Measurements from ENCODE around the gene PSKH1.
A peak's percentile ranks its signal among the peaks of the same experiment; 100 is the strongest.

Gene PSKH1

DNA sequence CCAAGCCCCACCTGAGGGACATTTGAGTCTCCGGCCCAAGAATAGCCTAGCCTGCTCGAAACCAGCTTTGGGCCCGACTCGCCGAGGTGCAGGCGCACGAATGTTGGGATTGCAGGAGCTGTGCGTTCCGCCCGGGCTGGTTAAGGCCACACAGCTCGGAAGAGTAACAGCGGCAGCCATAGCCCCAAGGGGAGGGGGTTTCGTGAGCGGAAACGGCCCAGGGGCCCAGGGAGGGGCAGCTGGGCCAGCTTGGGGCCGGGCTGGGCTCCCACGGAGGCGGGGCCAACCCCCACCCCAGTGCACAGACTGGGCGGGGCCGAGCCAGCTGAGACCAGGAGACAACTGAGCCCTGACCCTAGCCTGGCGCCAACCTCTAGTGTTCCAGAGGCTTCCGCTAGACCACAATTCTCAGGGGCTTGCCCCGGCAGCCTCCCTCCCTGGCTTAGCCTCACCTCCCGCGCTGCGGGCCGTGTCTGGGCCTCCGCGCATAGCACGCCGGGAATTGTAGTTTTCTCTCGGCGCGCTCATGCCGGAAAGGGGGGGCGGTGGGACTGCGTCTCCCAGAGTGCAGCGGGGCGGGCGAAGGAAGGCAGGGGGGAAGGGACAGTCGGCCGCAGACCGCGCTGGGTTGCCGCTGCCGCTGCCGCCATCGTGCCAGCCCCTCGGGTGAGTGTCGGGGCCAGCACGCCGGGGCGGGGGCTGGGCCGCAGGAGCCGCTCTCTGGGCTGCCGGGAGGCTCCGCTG lies 46.6 kb upstream of the PSKH1 start, which contains the start of gene NUTF2 (continued):
- TF ChIP-seq ZNF560 (tag by site-specific recombination; IDR thresholded peaks at IDR 0.05; ENCODE audit: borderline replicate concordance), result no peak
- peak; percentile 98 for TF ChIP-seq ZNF335 (tag by site-specific recombination; conservative IDR thresholded peaks at IDR 0.05)
- TF ChIP-seq, protein P1, sequence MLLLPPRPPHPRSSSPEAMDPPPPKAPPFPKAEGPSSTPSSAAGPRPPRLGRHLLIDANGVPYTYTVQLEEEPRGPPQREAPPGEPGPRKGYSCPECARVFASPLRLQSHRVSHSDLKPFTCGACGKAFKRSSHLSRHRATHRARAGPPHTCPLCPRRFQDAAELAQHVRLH (tag by site-specific recombination; IDR thresholded peaks at IDR 0.05), result peak; percentile 50; the same call in 1 of the 2 replicates
- TF ChIP-seq, protein P2, sequence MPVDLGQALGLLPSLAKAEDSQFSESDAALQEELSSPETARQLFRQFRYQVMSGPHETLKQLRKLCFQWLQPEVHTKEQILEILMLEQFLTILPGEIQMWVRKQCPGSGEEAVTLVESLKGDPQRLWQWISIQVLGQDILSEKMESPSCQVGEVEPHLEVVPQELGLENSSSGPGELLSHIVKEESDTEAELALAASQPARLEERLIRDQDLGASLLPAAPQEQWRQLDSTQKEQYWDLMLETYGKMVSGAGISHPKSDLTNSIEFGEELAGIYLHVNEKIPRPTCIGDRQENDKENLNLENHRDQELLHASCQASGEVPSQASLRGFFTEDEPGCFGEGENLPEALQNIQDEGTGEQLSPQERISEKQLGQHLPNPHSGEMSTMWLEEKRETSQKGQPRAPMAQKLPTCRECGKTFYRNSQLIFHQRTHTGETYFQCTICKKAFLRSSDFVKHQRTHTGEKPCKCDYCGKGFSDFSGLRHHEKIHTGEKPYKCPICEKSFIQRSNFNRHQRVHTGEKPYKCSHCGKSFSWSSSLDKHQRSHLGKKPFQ (tag by site-specific recombination; IDR thresholded peaks at IDR 0.05), result no peak
- TF ChIP-seq HOXD13 (CRISPR knock-in tag; IDR thresholded peaks at IDR 0.05; ENCODE audit: borderline replicate concordance), result no peak
- no peak for TF ChIP-seq ZNF391 (tag by site-specific recombination; IDR thresholded peaks at IDR 0.05; ENCODE audit: borderline replicate concordance, low read depth)
- no peak for TF ChIP-seq ZNF248 (tag by site-specific recombination; IDR thresholded peaks at IDR 0.05)
- no peak for TF ChIP-seq GFI1B (tag by site-specific recombination; IDR thresholded peaks at IDR 0.05)
- TF ChIP-seq, protein P3, sequence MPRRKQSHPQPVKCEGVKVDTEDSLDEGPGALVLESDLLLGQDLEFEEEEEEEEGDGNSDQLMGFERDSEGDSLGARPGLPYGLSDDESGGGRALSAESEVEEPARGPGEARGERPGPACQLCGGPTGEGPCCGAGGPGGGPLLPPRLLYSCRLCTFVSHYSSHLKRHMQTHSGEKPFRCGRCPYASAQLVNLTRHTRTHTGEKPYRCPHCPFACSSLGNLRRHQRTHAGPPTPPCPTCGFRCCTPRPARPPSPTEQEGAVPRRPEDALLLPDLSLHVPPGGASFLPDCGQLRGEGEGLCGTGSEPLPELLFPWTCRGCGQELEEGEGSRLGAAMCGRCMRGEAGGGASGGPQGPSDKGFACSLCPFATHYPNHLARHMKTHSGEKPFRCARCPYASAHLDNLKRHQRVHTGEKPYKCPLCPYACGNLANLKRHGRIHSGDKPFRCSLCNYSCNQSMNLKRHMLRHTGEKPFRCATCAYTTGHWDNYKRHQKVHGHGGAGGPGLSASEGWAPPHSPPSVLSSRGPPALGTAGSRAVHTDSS (tag by site-specific recombination; IDR thresholded peaks at IDR 0.05), result no peak
- TF ChIP-seq, protein P4, sequence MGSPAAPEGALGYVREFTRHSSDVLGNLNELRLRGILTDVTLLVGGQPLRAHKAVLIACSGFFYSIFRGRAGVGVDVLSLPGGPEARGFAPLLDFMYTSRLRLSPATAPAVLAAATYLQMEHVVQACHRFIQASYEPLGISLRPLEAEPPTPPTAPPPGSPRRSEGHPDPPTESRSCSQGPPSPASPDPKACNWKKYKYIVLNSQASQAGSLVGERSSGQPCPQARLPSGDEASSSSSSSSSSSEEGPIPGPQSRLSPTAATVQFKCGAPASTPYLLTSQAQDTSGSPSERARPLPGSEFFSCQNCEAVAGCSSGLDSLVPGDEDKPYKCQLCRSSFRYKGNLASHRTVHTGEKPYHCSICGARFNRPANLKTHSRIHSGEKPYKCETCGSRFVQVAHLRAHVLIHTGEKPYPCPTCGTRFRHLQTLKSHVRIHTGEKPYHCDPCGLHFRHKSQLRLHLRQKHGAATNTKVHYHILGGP (tag by site-specific recombination; IDR thresholded peaks at IDR 0.05), result no peak
- TF ChIP-seq, protein P5, sequence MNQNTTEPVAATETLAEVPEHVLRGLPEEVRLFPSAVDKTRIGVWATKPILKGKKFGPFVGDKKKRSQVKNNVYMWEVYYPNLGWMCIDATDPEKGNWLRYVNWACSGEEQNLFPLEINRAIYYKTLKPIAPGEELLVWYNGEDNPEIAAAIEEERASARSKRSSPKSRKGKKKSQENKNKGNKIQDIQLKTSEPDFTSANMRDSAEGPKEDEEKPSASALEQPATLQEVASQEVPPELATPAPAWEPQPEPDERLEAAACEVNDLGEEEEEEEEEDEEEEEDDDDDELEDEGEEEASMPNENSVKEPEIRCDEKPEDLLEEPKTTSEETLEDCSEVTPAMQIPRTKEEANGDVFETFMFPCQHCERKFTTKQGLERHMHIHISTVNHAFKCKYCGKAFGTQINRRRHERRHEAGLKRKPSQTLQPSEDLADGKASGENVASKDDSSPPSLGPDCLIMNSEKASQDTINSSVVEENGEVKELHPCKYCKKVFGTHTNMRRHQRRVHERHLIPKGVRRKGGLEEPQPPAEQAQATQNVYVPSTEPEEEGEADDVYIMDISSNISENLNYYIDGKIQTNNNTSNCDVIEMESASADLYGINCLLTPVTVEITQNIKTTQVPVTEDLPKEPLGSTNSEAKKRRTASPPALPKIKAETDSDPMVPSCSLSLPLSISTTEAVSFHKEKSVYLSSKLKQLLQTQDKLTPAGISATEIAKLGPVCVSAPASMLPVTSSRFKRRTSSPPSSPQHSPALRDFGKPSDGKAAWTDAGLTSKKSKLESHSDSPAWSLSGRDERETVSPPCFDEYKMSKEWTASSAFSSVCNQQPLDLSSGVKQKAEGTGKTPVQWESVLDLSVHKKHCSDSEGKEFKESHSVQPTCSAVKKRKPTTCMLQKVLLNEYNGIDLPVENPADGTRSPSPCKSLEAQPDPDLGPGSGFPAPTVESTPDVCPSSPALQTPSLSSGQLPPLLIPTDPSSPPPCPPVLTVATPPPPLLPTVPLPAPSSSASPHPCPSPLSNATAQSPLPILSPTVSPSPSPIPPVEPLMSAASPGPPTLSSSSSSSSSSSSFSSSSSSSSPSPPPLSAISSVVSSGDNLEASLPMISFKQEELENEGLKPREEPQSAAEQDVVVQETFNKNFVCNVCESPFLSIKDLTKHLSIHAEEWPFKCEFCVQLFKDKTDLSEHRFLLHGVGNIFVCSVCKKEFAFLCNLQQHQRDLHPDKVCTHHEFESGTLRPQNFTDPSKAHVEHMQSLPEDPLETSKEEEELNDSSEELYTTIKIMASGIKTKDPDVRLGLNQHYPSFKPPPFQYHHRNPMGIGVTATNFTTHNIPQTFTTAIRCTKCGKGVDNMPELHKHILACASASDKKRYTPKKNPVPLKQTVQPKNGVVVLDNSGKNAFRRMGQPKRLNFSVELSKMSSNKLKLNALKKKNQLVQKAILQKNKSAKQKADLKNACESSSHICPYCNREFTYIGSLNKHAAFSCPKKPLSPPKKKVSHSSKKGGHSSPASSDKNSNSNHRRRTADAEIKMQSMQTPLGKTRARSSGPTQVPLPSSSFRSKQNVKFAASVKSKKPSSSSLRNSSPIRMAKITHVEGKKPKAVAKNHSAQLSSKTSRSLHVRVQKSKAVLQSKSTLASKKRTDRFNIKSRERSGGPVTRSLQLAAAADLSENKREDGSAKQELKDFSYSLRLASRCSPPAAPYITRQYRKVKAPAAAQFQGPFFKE (tag by site-specific recombination; IDR thresholded peaks at IDR 0.05; ENCODE audit: borderline replicate concordance), result no peak
- no peak for TF ChIP-seq ZNF274 (IDR thresholded peaks at IDR 0.05; ENCODE audit: low read length)
- TF ChIP-seq ZNF274 (tag by site-specific recombination; IDR thresholded peaks at IDR 0.05; ENCODE audit: borderline replicate concordance), result no peak
- TF ChIP-seq SALL2 (tag by site-specific recombination; IDR thresholded peaks at IDR 0.05; ENCODE audit: borderline replicate concordance), result no peak
- TF ChIP-seq, protein P6, sequence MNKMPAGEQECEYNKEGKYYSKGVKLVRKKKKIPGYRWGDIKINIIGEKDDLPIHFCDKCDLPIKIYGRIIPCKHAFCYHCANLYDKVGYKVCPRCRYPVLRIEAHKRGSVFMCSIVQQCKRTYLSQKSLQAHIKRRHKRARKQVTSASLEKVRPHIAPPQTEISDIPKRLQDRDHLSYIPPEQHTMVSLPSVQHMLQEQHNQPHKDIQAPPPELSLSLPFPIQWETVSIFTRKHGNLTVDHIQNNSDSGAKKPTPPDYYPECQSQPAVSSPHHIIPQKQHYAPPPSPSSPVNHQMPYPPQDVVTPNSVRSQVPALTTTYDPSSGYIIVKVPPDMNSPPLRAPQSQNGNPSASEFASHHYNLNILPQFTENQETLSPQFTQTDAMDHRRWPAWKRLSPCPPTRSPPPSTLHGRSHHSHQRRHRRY (tag by site-specific recombination; IDR thresholded peaks at IDR 0.05), result no peak
- peak; percentile 64; the same call in 1 of the 2 replicates for TF ChIP-seq ZNF629 (tag by site-specific recombination; IDR thresholded peaks at IDR 0.05)
- 0 out of 2 replicates have a peak, but pooled peaks have one; percentile 29 for TF ChIP-seq ZFP69B (tag by site-specific recombination; IDR thresholded peaks at IDR 0.05)
- TF ChIP-seq, protein P7, sequence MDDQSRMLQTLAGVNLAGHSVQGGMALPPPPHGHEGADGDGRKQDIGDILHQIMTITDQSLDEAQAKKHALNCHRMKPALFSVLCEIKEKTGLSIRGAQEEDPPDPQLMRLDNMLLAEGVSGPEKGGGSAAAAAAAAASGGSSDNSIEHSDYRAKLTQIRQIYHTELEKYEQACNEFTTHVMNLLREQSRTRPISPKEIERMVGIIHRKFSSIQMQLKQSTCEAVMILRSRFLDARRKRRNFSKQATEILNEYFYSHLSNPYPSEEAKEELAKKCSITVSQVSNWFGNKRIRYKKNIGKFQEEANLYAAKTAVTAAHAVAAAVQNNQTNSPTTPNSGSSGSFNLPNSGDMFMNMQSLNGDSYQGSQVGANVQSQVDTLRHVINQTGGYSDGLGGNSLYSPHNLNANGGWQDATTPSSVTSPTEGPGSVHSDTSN (CRISPR knock-in tag; IDR thresholded peaks at IDR 0.05), result peak; percentile 73
- TF ChIP-seq ZNF660 (tag by site-specific recombination; IDR thresholded peaks at IDR 0.05), result peak; percentile 24; the same call in 1 of the 2 replicates
- no peak for TF ChIP-seq REPIN1 (tag by site-specific recombination; IDR thresholded peaks at IDR 0.05; ENCODE audit: low read depth)
